ENCODE measurements around the gene PRPS1. TPM values are rescaled to one million over a fixed set of nuclear protein-coding genes. Genes with fewer than 3 reads are reported as not detected.

Gene PRPS1
- total RNA-seq, 1 experiment from 2014 or later: 87.3 TPM

DNA sequence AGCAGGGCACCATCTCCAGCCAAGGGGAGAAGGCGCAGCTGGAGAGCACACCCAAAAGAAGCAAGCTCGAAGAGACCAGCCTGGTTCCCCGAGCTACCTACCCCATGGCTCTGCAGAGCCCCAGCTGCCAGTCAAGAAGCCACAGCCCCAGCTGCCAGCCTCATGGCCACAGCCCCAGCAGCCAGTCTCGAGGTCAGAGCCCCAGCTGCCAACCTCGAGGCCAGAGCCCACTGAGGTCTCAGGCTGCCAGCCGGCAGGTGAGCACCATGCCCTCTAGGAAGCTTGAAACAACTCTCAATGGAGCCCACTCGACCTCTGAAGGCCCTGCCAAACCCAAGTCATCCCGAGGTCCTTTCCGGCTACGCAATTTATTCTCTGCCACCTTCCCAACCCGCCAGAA is 27.0 kb upstream of the PRPS1 start:
- POLR2A ChIA-PET (ENCODE audit: low non-redundant PET): no interaction called here
- Histone ChIP-seq H3K9me3 (ENCODE audit: low read depth, low read length, poor library complexity, severe bottlenecking) (no peaks in the 10 kb centered on the region), H3K36me3 (ENCODE audit: insufficient read depth, low read length, poor library complexity, severe bottlenecking) (no peaks in the 10 kb centered on the region), H3K4me3 (ENCODE audit: low read depth, low read length, poor library complexity, severe bottlenecking) (no peak overlapping the region), H3K4me1 (ENCODE audit: insufficient read depth, low read length, poor library complexity, severe bottlenecking) (no peaks in the 10 kb centered on the region), H3K27ac (ENCODE audit: low read depth, low read length, poor library complexity, severe bottlenecking) (no peak overlapping the region), H3K27me3 (replicated peaks; ENCODE audit: insufficient read depth, low read depth, low read length, poor library complexity) (peaks cover 3% of the 10 kb centered on the region)
- intact Hi-C loops (cut with micrococcal nuclease; ENCODE audit: unreplicated experiment): no loop called here
- DNase-seq (ENCODE audit: low spot score): no peak
- BruUV-seq (replicated peaks): no TSS peak
- CTCF ChIA-PET: no interaction called here
- TF ChIP-seq EZH2 (IDR thresholded peaks at IDR 0.05; ENCODE audit: borderline replicate concordance, low read depth, low read length, poor library complexity, severe bottlenecking): no peak
- TF ChIP-seq, protein P1, sequence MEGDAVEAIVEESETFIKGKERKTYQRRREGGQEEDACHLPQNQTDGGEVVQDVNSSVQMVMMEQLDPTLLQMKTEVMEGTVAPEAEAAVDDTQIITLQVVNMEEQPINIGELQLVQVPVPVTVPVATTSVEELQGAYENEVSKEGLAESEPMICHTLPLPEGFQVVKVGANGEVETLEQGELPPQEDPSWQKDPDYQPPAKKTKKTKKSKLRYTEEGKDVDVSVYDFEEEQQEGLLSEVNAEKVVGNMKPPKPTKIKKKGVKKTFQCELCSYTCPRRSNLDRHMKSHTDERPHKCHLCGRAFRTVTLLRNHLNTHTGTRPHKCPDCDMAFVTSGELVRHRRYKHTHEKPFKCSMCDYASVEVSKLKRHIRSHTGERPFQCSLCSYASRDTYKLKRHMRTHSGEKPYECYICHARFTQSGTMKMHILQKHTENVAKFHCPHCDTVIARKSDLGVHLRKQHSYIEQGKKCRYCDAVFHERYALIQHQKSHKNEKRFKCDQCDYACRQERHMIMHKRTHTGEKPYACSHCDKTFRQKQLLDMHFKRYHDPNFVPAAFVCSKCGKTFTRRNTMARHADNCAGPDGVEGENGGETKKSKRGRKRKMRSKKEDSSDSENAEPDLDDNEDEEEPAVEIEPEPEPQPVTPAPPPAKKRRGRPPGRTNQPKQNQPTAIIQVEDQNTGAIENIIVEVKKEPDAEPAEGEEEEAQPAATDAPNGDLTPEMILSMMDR (conservative IDR thresholded peaks at IDR 0.05; ENCODE audit: low read depth, low read length): no peak

DNA sequence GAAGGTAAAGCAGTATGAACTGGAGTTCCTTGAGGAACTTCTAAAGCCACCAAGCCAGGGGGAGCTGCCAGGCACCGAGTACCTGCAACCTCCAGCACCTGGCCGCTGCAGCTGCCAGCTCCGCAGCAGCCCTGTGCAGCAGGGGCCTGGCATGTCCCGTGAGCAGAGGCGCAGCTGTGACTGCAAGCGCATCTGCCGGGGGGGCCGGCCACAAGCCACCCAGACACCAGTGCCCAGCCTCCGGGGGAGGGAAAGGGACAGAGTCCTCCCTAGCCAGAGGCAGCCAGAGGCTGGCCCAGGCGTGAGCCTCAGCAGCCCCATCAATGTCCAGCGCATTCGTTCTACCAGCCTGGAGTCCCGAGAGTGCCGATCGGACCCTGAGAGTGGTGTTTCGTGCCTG is 26.6 kb upstream of the PRPS1 start:
- DNase-seq (ENCODE audit: low spot score): no peak
- no peaks in the 10 kb centered on the region for H3K9me3 ChIP-seq (ENCODE audit: low read depth, low read length, poor library complexity, severe bottlenecking)
- H3K36me3 ChIP-seq (ENCODE audit: insufficient read depth, low read length, poor library complexity, severe bottlenecking): no peaks in the 10 kb centered on the region
- POLR2A ChIA-PET (ENCODE audit: low non-redundant PET): no interaction called here
- no TSS peak for BruUV-seq (replicated peaks)
- no peak overlapping the region for H3K4me3 ChIP-seq (ENCODE audit: low read depth, low read length, poor library complexity, severe bottlenecking)
- CTCF ChIA-PET: no interaction called here
- no peaks in the 10 kb centered on the region for H3K4me1 ChIP-seq (ENCODE audit: insufficient read depth, low read length, poor library complexity, severe bottlenecking)
- no peaks in the 10 kb centered on the region for H3K27me3 ChIP-seq (replicated peaks; ENCODE audit: insufficient read depth, low read depth, low read length, poor library complexity)
- TF ChIP-seq EZH2 (IDR thresholded peaks at IDR 0.05; ENCODE audit: borderline replicate concordance, low read depth, low read length, poor library complexity, severe bottlenecking): no peak
- TF ChIP-seq, protein P1 (conservative IDR thresholded peaks at IDR 0.05; ENCODE audit: low read depth, low read length): no peak
- H3K27ac ChIP-seq (ENCODE audit: low read depth, low read length, poor library complexity, severe bottlenecking): no peak overlapping the region
- intact Hi-C loops (cut with micrococcal nuclease; ENCODE audit: unreplicated experiment): no loop called here

DNA sequence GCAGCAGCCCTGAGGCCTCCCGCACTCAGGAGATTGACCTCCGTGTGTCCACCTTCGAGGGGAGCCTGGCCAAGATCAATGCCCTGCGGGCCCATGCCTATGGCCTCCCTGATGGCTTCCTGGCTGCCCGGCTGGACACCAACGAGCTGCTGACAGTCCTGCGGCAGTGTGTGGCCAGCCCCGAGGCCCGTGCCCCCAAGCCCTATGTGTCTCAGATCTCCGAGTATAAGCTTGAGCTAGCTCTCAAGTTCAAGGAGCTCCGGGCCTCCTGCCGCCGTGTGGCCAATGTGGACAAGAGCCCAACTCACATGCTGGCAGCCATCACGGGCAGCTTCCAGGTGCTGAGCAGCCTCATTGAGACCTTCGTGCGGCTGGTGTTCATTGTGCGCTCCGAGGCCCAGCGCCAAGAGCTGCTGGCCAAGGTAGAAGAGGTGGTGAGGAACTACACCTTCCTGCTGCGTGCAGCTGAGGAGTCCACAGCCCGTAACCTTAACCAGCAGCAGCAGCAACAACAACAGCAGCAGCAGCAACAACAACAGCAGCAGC is 25.5 kb upstream of the PRPS1 start:
- TF ChIP-seq, protein P1 (conservative IDR thresholded peaks at IDR 0.05; ENCODE audit: low read depth, low read length): no peak
- no peak for TF ChIP-seq EZH2 (IDR thresholded peaks at IDR 0.05; ENCODE audit: borderline replicate concordance, low read depth, low read length, poor library complexity, severe bottlenecking)
- H3K4me3 ChIP-seq (ENCODE audit: low read depth, low read length, poor library complexity, severe bottlenecking): no peak overlapping the region
- H3K27ac ChIP-seq (ENCODE audit: low read depth, low read length, poor library complexity, severe bottlenecking): no peak overlapping the region
- BruUV-seq (replicated peaks): no TSS peak
- ChIA-PET POLR2A (ENCODE audit: low non-redundant PET) (no interaction called here), CTCF (no interaction called here)
- no peaks in the 10 kb centered on the region for H3K4me1 ChIP-seq (ENCODE audit: insufficient read depth, low read length, poor library complexity, severe bottlenecking)
- no peaks in the 10 kb centered on the region for H3K9me3 ChIP-seq (ENCODE audit: low read depth, low read length, poor library complexity, severe bottlenecking)
- intact Hi-C loops (cut with micrococcal nuclease; ENCODE audit: unreplicated experiment): no loop called here
- DNase-seq (ENCODE audit: low spot score): no peak
- H3K36me3 ChIP-seq (ENCODE audit: insufficient read depth, low read length, poor library complexity, severe bottlenecking): no peaks in the 10 kb centered on the region
- no peaks in the 10 kb centered on the region for H3K27me3 ChIP-seq (replicated peaks; ENCODE audit: insufficient read depth, low read depth, low read length, poor library complexity)

Data from A673 (cell line).